DMS114 treated with DMSO at 0.1 percent for 48 hours (cell line): ENCODE results near the gene SAA2.
"Not testable (repeated sequence)": the region's sequence is repeated elsewhere in the genome, so short reads cannot be mapped to it uniquely, and the experiment has no call there.

Source experiments
- DNase-seq: peaks from one replicate; lab custom pipeline; 2025; ENCODE audit not compliant: unreplicated experiment; lab: John Stamatoyannopoulos, UW

SAA2 gene

GRCh38 chr11:18248561-18248960 is at the start of gene SAA2:
Gene SAA2, minus strand, starts transcription at chr11:18248668. Its CDS starts 657 bp downstream, at chr11:18248011.
- DNase-seq: no peak

DNA sequence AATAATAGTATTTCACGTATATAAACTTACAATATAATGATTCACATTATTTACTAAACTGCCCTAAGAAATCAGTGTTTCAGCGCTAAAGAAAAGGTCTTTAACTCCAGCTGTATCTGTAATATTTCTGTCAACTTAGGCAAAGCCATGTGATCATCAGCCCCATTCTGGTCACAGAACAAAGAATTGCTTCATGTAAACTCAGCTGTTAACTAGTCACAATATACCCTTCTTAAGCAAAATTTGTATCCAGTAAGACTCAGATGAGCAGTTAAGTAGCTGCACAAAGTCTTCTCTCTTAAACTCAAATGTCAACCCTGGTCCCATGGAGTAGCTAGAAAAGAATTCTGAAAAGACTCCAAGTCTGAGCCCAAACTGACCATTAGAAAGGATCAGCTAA is 46.8 kb upstream of the SAA2 start:
- DNase-seq: no peak

DNA sequence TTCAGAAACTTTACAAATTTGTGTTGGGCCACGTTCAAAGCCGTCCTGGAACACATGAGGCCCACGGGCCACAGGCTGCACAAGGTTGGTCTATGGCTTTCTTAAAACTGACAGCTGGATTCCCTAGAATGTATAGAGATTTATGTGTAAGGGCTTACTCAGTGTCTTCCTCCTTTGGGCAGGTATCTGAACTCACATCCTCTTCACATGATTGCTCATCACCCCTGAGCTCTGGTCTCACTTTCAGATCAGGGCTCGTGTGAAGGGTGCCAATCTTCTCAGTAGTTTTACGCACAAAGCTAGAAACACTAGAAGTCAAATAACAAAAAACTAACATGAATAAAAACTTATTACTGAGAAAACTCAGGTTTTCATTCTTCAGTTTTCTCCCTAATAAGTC is 46.4 kb upstream of the SAA2 start:
- no peak for DNase-seq

DNA sequence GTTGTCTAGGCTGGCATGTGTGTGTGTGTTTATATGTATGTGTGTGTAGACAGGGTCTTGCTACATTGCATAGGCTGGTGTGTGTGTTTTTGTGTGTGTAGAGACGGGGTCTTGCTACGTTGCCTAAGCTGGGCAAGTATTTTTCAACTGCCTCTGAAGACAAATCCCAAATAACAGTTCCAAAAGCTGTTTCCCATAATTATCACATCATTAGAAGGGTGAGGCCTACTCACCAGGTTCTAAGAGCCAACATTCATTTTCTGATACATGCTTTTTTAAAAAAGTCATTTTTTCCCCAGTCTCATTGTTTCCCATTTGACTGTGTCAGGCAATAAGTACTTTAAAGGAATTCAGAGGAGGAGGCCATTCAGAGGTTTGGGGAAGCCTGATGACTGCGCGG is 40.4 kb upstream of the SAA2 start:
- no peak for DNase-seq

GRCh38 chr11:18285841-18286240 is 37.4 kb upstream of the SAA2 start:
- no peak for DNase-seq

- DNase-seq: no peak
Measured at GRCh38 chr11:18282626-18283025, 34.2 kb upstream of the SAA2 start.

DNA sequence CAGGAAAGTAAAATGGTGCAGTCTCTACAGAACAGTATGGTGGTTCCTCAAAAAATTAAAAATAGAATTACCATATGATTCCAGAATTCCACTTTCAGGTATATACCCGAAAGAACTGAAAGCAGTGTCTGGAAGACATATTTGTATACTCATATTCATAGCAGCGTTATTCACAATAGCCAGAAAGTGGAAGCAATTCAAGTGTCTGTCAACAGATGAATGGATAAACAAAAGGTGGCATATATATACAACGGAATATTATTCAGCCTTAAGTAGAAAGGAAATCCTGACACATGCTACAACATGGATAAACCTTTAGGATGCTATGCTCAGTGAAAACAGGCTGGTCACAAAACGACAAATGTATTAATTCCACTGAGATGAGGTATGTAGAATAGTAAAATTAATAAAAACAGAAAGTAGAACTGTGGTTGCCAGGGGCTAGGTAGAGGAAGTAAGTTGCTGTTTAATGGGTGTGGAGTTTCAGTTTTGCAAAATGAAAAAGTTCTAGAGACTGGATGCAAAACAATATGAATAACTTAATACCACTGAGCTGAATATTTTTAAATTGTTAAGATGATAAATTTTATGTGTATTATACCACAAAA is 32.1 kb upstream of the SAA2 start:
- no peak for DNase-seq

DNA sequence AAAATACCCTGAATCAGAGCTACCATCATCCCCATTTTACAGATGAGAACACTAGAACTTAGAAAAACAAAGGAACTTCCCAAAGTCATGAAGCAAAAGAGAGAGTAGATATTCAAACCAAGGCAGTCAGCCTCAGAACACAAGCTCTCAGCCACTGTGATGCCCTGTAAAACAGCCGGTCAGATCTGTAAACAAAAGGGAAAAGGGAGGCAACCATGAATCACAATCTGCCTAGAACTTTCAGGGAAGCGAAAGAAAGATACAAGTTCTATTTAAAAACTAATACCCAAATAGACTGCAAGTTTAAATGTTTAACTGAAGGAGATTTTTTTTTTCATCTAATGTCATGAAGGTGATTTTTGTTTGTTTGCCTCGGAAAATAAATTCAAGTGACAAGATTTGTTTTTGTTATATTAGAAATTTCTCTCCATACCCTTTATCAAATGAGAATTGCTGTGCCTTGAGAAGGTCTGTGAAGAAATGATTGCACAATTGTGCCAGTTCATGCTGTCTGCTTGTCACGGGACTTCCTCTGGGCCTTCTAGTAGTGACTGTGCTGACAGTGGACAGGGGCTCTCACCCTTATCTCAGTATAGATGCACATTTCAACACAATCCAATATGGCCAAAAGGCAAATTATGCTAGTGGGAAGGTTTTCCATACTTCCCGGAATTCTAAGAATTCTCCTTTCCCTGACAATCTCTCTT is 29.2 kb upstream of the SAA2 start:
- no peak for DNase-seq

GRCh38 chr11:18271206-18271605 is 22.7 kb upstream of the SAA2 start:
- DNase-seq: no peak

- no peak for DNase-seq
Measured at GRCh38 chr11:18270102-18270501, 21.6 kb upstream of the SAA2 start.

- not testable (repeated sequence) for DNase-seq
Measured at GRCh38 chr11:18269252-18269651, 20.8 kb upstream of the SAA2 start.

DNA sequence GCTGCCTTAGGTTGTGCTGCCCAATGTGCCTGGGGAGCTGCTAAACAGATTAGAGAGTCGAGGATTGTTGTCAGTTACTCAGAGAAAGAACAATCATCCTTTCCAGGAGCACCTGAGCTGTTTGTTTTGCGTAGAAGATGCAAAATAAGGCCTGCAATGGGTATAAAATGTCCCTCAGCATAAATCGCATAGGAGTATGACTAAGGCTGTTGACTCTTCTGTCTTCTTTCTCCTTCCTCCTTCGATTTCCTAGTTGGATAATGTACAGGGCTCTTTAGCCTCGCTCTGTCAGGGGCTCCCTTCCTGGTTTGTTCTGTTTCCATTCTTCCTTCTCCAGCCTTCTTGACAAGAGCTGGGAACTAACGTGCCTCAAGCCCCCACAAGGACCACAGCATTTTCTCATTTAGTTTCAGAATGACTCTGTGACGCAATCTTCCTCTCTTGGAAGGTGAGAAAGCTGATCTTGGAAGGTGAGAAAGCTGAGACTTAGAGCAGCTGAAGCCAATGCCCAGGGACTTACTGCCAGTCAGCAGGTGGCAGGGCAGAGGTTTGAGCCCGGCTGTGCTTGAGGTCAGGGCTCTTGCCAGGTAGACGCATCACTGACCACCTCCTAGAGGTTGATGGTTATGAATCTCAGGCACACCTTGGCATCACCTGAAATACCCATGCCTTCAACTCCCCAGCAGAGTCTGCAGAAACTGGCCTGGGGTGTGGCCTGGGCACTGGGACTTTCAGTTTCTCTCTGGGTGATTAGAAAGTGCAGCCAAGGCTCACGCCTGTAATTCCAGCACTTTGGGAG is 19.1 kb upstream of the SAA2 start:
- DNase-seq: not testable (repeated sequence)

GRCh38 chr11:18265949-18266348 is 17.5 kb upstream of the SAA2 start, which contains the start of gene SAA1:
Gene SAA1, plus strand, starts transcription at chr11:18266264. Its CDS starts 624 bp downstream, at chr11:18266888.
- DNase-seq: no peak

DNA sequence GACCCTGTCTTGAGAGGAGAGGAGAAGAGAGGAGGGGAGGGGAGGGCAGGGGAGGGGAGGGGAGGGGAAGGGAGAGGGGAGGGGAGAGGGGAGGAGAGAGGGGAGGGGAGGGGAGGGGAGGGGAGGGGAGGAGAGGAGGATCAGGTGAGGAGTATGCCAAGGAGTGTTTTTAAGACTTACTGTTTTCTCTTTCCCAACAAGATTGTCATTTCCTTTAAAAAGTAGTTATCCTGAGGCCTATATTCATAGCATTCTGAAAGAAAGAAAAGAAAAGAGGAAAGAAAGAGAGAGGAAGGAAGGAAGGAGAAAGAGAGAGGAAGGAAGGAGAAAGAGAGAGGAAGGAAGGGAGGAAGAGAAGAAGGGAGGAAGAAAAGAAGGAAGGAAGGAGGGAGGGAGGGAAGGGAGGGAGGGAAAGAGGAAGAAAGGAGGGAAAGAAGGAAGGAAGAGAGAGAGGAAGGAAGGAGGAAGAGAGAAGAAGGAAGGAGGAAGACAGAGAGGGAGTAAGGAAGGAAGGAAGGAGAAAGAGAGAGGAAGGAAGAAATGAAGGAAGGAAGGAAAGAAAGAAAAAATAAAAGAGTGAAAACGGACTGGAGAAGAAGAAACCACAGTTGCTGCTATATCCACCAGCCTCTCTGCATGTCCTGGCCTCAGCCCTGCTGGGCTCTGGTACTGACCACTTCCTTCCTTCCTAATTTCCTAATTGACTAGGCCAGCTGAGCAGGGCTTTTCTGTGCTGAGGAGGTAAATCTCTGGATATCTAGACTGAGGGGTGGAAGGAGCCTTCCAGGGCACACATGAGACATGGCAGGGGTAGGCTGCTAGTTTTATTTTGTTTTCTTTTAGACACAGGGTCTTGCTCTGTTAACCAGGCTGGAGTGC is 16.4 kb upstream of the SAA2 start:
- DNase-seq: no peak

DNA sequence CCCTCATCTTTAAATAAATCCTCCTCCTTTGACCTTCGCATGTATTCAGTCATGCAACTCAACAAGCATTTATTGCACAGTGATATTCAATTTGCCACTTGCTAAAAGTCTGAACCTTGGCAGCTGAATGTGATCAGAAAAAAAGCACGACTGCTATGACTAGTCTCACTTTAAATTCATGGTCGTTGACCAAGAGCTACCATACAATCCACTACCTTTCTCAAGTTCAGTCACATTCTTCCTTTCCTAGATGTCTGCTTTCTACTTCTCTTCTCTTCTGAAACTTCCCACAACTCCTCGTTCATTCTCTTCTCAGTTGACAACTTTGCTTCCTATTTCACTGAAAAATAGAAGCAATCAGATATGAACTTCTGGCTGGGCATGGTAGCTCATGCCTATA is 15.6 kb upstream of the SAA2 start:
- no peak for DNase-seq

DNA sequence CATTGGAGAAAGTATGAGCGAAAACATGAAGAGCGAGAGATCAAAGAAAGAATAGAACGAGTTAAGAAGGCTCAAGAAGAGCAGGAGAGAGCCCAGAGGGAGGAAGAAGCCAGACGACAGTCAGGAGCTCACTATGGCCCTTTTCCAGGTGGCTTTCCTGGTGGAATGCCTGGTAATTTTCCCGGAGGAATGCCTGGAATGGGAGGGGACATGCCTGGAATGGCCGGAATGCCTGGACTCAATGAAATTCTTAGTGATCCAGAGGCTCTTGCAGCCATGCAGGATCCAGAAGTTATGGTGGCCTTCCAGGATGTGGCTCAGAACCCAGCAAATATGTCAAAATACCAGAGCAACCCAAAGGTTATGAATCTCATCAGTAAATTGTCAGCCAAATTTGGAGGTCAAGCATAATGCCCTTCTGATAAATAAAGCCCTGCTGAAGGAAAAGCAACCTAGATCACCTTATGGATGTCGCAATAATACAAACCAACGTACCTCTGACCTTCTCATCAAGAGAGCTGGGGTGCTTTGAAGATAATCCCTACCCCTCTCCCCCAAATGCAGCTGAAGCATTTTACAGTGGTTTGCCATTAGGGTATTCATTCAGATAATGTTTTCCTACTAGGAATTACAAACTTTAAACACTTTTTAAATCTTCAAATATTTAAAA is 14.3 kb upstream of the SAA2 start:
- not testable (repeated sequence) for DNase-seq

GRCh38 chr11:18261721-18262120 is 13.3 kb upstream of the SAA2 start:
- no peak for DNase-seq

DNA sequence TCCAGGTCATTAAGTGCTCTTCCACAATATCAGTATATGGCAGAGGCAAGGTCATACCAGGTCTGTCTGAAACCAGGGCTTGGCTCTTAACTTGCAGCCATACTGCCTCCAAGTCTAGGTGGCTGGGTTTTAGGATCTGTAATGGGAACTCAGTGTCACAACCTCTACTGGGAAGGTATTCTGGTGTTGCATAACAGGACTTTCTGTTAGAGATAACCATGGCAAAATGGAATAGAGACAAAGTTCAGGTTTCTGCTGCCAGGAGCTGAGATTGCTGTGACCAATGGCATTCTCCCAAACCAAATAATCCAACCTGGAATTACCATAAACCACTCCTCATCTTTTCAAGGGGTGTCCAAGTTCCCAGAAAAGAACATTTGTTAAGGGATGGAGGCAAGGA is 10.8 kb upstream of the SAA2 start:
- DNase-seq: no peak

- DNase-seq: no peak
Measured at GRCh38 chr11:18254781-18255361, 6.4 kb upstream of the SAA2 start.

DNA sequence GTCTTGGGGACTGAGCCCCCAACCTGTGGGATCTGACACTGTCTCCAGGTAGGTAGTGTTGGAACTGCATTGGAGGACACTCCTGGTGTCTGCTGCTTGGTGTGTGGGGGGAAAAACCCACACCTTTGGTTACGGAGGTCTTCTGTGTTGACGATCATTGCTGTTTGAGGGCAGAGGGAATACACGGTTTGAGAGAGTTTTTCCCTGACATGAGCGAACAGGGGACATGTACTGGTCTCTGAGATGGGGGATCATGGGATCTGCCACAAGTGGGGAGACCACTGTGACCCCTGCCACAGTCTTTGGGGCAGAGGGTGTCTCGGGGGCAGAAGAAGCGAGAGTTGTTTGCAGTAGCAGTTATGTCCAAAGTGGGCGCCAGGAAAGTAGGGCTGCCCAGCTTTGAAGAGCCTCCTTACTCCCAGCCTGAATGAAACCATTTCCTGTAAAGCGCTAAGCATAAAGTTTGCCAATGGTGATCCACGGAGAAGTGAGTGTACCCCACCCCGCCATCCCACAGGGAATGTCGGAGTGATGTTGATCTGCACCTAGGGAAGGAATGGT is 5.4 kb upstream of the SAA2 start:
- no peak for DNase-seq
